ENCODE results near the gene SPRR3.

The SPRR3 gene

GRCh38 chr1:153001382-153001781, at the start of gene SPRR3:
TSS of gene SPRR3 (plus strand) at chr1:153001749. CDS start at chr1:153003021, 1,272 bp downstream.
- DNase-seq (ENCODE audit: extremely low read depth in 1 of 2, low read depth in 1 of 2), result no peak

- no peak for DNase-seq (ENCODE audit: extremely low read depth in 1 of 2, low read depth in 1 of 2)
These were observed 47.8 kb upstream of the SPRR3 start for GRCh38 chr1:152953761-152954160.

GRCh38 chr1:152954436-152954835, 47.1 kb upstream of the SPRR3 start:
- DNase-seq (ENCODE audit: extremely low read depth in 1 of 2, low read depth in 1 of 2), result no peak

GRCh38 chr1:152957561-152957960, 44.0 kb upstream of the SPRR3 start:
- no peak for DNase-seq (ENCODE audit: extremely low read depth in 1 of 2, low read depth in 1 of 2)

- no peak for DNase-seq (ENCODE audit: extremely low read depth in 1 of 2, low read depth in 1 of 2)
These were observed 42.3 kb upstream of the SPRR3 start for GRCh38 chr1:152959273-152959672.

- DNase-seq (ENCODE audit: extremely low read depth in 1 of 2, low read depth in 1 of 2), result no peak
These were observed 41.6 kb upstream of the SPRR3 start for GRCh38 chr1:152959801-152960451.

- no peak for DNase-seq (ENCODE audit: extremely low read depth in 1 of 2, low read depth in 1 of 2)
These were observed 41.0 kb upstream of the SPRR3 start for GRCh38 chr1:152960452-152961044.

GRCh38 chr1:152961226-152961891, 40.2 kb upstream of the SPRR3 start:
- DNase-seq (ENCODE audit: extremely low read depth in 1 of 2, low read depth in 1 of 2), result no peak

- no peak for DNase-seq (ENCODE audit: extremely low read depth in 1 of 2, low read depth in 1 of 2)
These were observed 38.6 kb upstream of the SPRR3 start for GRCh38 chr1:152962876-152963415.

- no peak for DNase-seq (ENCODE audit: extremely low read depth in 1 of 2, low read depth in 1 of 2)
These were observed 37.0 kb upstream of the SPRR3 start for GRCh38 chr1:152964536-152964935.

- no peak for DNase-seq (ENCODE audit: extremely low read depth in 1 of 2, low read depth in 1 of 2)
These were observed 35.7 kb upstream of the SPRR3 start for GRCh38 chr1:152965853-152966252.

GRCh38 chr1:152967201-152967600, 34.3 kb upstream of the SPRR3 start:
- DNase-seq (ENCODE audit: extremely low read depth in 1 of 2, low read depth in 1 of 2), result no peak

- no peak for DNase-seq (ENCODE audit: extremely low read depth in 1 of 2, low read depth in 1 of 2)
These were observed 33.3 kb upstream of the SPRR3 start for GRCh38 chr1:152968248-152968647.

- no peak for DNase-seq (ENCODE audit: extremely low read depth in 1 of 2, low read depth in 1 of 2)
These were observed 32.5 kb upstream of the SPRR3 start for GRCh38 chr1:152969036-152969435.

- no peak for DNase-seq (ENCODE audit: extremely low read depth in 1 of 2, low read depth in 1 of 2)
These were observed 31.1 kb upstream of the SPRR3 start, which contains the start of gene SPRR4 for GRCh38 chr1:152970495-152970894. TSS of gene SPRR4 (plus strand) at chr1:152970648. CDS start at chr1:152971891, 1,243 bp downstream.

GRCh38 chr1:152972196-152972886, 29.2 kb upstream of the SPRR3 start:
- DNase-seq (ENCODE audit: extremely low read depth in 1 of 2, low read depth in 1 of 2), result no peak

- DNase-seq (ENCODE audit: extremely low read depth in 1 of 2, low read depth in 1 of 2), result no peak
These were observed 24.9 kb upstream of the SPRR3 start for GRCh38 chr1:152976688-152977087.

- no peak for DNase-seq (ENCODE audit: extremely low read depth in 1 of 2, low read depth in 1 of 2)
These were observed 23.9 kb upstream of the SPRR3 start for GRCh38 chr1:152977614-152978013.

GRCh38 chr1:152980676-152981075, 20.9 kb upstream of the SPRR3 start:
- no peak for DNase-seq (ENCODE audit: extremely low read depth in 1 of 2, low read depth in 1 of 2)

GRCh38 chr1:152981146-152981871, 20.2 kb upstream of the SPRR3 start:
- DNase-seq (ENCODE audit: extremely low read depth in 1 of 2, low read depth in 1 of 2), result no peak

GRCh38 chr1:152982076-152982475, 19.5 kb upstream of the SPRR3 start:
- no peak for DNase-seq (ENCODE audit: extremely low read depth in 1 of 2, low read depth in 1 of 2)

Measured in stimulated activated CD8-positive, alpha-beta memory T cell treated with anti-CD3 and anti-CD28 coated beads, Interleukin-7, amount 100 ng/mL, for 48 hours (primary cell).